CD14-positive monocyte (primary cell): ENCODE data around the gene GSX2. TPM values are rescaled to one million over a fixed set of nuclear protein-coding genes. Genes with fewer than 3 reads are reported as not detected.
A peak's percentile ranks its signal among the peaks of the same experiment; 100 is the strongest.

Source experiments
- DNase-seq, 3 donors: peaks; one replicate each; pipeline ENCODE4 v3.0.0-alpha.2; 2011 to 2022
- H2AFZ ChIP-seq: 2 replicates; pipeline ENCODE4 v1.6.0; 2012; ENCODE audit warnings: mild to moderate bottlenecking, low read depth, low read length, inconsistent platforms; ENCODE audit not compliant: insufficient read depth, poor library complexity, severe bottlenecking
- H3K27ac ChIP-seq, 2 donors: 1 replicate in 1 of 2; 2 replicates in 1 of 2; pipeline ENCODE4 v1.5.1; 2012 to 2013; ENCODE audit warnings: low read length in 2 of 2, control low read depth in 1 of 2, inconsistent platforms in 1 of 2, low read depth in 1 of 2, mild to moderate bottlenecking in 1 of 2
- H3K27me3 ChIP-seq, 2 donors: one replicate each; pipeline versions ENCODE4 v1.6.0 to v1.6.1; 2011 to 2013; ENCODE audit warnings: low read length in 2 of 2; ENCODE audit not compliant: control insufficient read depth in 2 of 2, insufficient read depth in 2 of 2
- H3K36me3 ChIP-seq, 2 donors: replicated peaks in 1 of 2; 1 replicate in 1 of 2; 2 replicates in 1 of 2; pipeline versions ENCODE4 v1.5.1 to v1.6.1; 2012 to 2013; ENCODE audit warnings: low read length in 2 of 2, control low read depth in 1 of 2, inconsistent platforms in 1 of 2, mild to moderate bottlenecking in 1 of 2; ENCODE audit not compliant: insufficient read depth in 2 of 2, control insufficient read depth in 1 of 2
- H3K4me1 ChIP-seq, 2 donors: 1 replicate in 1 of 2; 2 replicates in 1 of 2; pipeline versions ENCODE4 v1.5.1 to v1.6.1; 2012 to 2013; ENCODE audit warnings: low read length in 2 of 2, control low read depth in 1 of 2, inconsistent platforms in 1 of 2, mild to moderate bottlenecking in 1 of 2, moderate library complexity in 1 of 2; ENCODE audit not compliant: insufficient read depth in 2 of 2, control insufficient read depth in 1 of 2
- H3K4me2 ChIP-seq: replicated peaks from 2 replicates; pipeline ENCODE3; 2012; ENCODE audit warnings: low read length, moderate library complexity, mild to moderate bottlenecking; ENCODE audit not compliant: poor library complexity, severe bottlenecking; ENCODE audit errors: extremely low read depth
- H3K4me3 ChIP-seq, 3 experiments: fragments of 200-600 bp in 1 of 3; sonication (generic) in 1 of 3; replicated peaks in 1 of 3; 1 replicate in 2 of 3; 2 replicates in 1 of 3; pipeline ENCODE4 v1.5.1; 2011 to 2013; ENCODE audit warnings: low read length in 3 of 3, mild to moderate bottlenecking in 3 of 3, control low read depth in 2 of 3, low read depth in 2 of 3, inconsistent platforms in 1 of 3, moderate library complexity in 1 of 3
- H3K79me2 ChIP-seq: 2 replicates; pipeline ENCODE4 v1.6.0; 2012; ENCODE audit warnings: mild to moderate bottlenecking, control low read depth, inconsistent platforms, low read length, moderate library complexity; ENCODE audit not compliant: insufficient read depth
- H3K9ac ChIP-seq: 2 replicates; pipeline ENCODE4 v1.6.0; 2017; ENCODE audit warnings: low read length, mild to moderate bottlenecking; ENCODE audit not compliant: insufficient read depth, poor library complexity, severe bottlenecking
- H3K9me3 ChIP-seq, 2 donors: replicated peaks in 1 of 2; 1 replicate in 1 of 2; 2 replicates in 1 of 2; pipeline versions ENCODE4 v1.5.1 to v1.6.1; 2012 to 2013; ENCODE audit warnings: low read length in 2 of 2, control low read depth in 1 of 2; ENCODE audit not compliant: control insufficient read depth in 1 of 2, insufficient read depth in 1 of 2
- H4K20me1 ChIP-seq: 2 replicates; pipeline ENCODE4 v1.6.0; 2012; ENCODE audit warnings: mild to moderate bottlenecking, low read length, control low read depth, moderate library complexity; ENCODE audit not compliant: insufficient read depth
- H3K27ac Mint-ChIP-seq, 7 donors: one replicate each; pipeline ENCODE4 v1.8.0; 2020; ENCODE audit warnings: mild to moderate bottlenecking in 7 of 7, mixed read lengths in 7 of 7, moderate library complexity in 6 of 7, inconsistent platforms in 2 of 7
- H3K27me3 Mint-ChIP-seq, 3 donors: one replicate each; pipeline ENCODE4 v1.8.0; 2021 to 2022; ENCODE audit warnings: low read depth in 3 of 3, mild to moderate bottlenecking in 3 of 3, mixed read lengths in 3 of 3, moderate library complexity in 3 of 3, inconsistent platforms in 1 of 3
- H3K36me3 Mint-ChIP-seq, 2 donors: one replicate each; pipeline ENCODE4 v1.8.0; 2020; ENCODE audit warnings: mixed read lengths in 2 of 2, inconsistent platforms in 1 of 2, mild to moderate bottlenecking in 1 of 2
- H3K4me1 Mint-ChIP-seq: one replicate; pipeline ENCODE4 v1.8.0; 2020; ENCODE audit warnings: mild to moderate bottlenecking, mixed read lengths
- H3K4me3 Mint-ChIP-seq, 2 donors: one replicate each; pipeline ENCODE4 v1.8.0; 2020; ENCODE audit warnings: mild to moderate bottlenecking in 2 of 2, mixed read lengths in 2 of 2, moderate library complexity in 1 of 2
- H3K9me3 Mint-ChIP-seq, 7 donors: one replicate each; pipeline ENCODE4 v1.8.0; 2020 to 2022; ENCODE audit warnings: mixed read lengths in 7 of 7, mild to moderate bottlenecking in 6 of 7, moderate library complexity in 6 of 7, inconsistent platforms in 2 of 7
- CTCF ChIP-seq: fragments of 200-600 bp; IDR thresholded peaks from one replicate; pipeline ENCODE4 v1.8.0; 2022; ENCODE audit warnings: antibody characterized with exemption, mild to moderate bottlenecking
- WGBS: methylation state at CpG from one replicate; pipeline ENCODE4 v1.1.5; 2013; ENCODE audit warnings: missing lambda C conversion rate; ENCODE audit not compliant: insufficient coverage; 5-methylcytosine and 5-hydroxymethylcytosine counted together
- intact Hi-C, 2 donors: fragments of 100-400 bp; cut with micrococcal nuclease; formaldehyde crosslinking; loops; one replicate each; pipeline versions ENCODE4 v1.15.0 to v1.15.1; 2023
- polyA plus RNA-seq, 3 donors: library from polyadenylated mRNA; depleted of rRNA in 1 of 3; unstranded in 2 of 3; stranded (reverse) in 1 of 3; fragments of 300-500 nt in 2 of 3; fragments of >200 nt in 1 of 3; fragmentation: Illumina TruSeq in 2 of 3; gene quantifications; 1 replicate in 2 of 3; 2 replicates in 1 of 3; pipeline ENCODE4 v1.2.3, GENCODE V29; 2012 to 2021

GSX2 gene
- polyA plus RNA-seq, 3 donors: not detected

- Histone ChIP-seq H3K9me3 (no peaks in the 10 kb centered on the region), H3K79me2 (peaks cover 92% of the 10 kb centered on the region), H3K9ac (no peak overlapping the region), H2AFZ (no peak overlapping the region), H3K4me3 (no peak overlapping the region), H3K27me3 (no peaks in the 10 kb centered on the region), H3K27ac (no peak overlapping the region), H3K4me2 (no peak overlapping the region), H3K36me3 (no peaks in the 10 kb centered on the region), H4K20me1 (peaks cover 89% of the 10 kb centered on the region), H3K4me1 (peaks cover 19 to 36% of the 10 kb centered on the region in 2 donors)
- no peak for TF ChIP-seq CTCF
- Mint-ChIP-seq H3K4me1 (peaks cover 65% of the 10 kb centered on the region), H3K27ac (peak overlapping the region in 4 of 7 donors; percentile 1 to 31 (median 14)), H3K4me3 (peak overlapping the region in 1 of 2 donors; percentile 1), H3K36me3 (peaks cover 7 to 14% of the 10 kb centered on the region in 2 donors), H3K9me3 (no peaks in the 10 kb centered on the region), H3K27me3 (peaks cover 0 to 1% (median 0%) of the 10 kb centered on the region in 3 donors)
- DNase-seq: no peak
- WGBS: no CpG with 5 or more reads among the region's 2 CpGs
- intact Hi-C loops: loop anchor here (5.0 to 10.0 kb wide), 3 partner anchors 145 to 685 kb away; partner anchors contain the start of gene FIP1L1 (in 1 of the 2)
Measured at GRCh38 chr4:54060116-54060515, 39.8 kb upstream of the GSX2 start.

GRCh38 chr4:54061067-54061466 is 38.9 kb upstream of the GSX2 start:
- Histone ChIP-seq H4K20me1 (peaks cover 80% of the 10 kb centered on the region), H3K27ac (no peak overlapping the region), H3K9ac (no peak overlapping the region), H3K4me2 (peak overlapping the region; percentile 84), H3K79me2 (peaks cover 83% of the 10 kb centered on the region), H3K27me3 (no peaks in the 10 kb centered on the region), H3K4me3 (peak overlapping the region in 1 of 3 experiments; percentile 97), H3K9me3 (no peaks in the 10 kb centered on the region), H3K36me3 (no peaks in the 10 kb centered on the region), H3K4me1 (peaks cover 20 to 40% of the 10 kb centered on the region in 2 donors), H2AFZ (no peak overlapping the region)
- H3K4me3 Mint-ChIP-seq: no peak overlapping the region
- H3K27ac Mint-ChIP-seq: peak overlapping the region in 1 of 7 donors; percentile 62
- WGBS: no CpG with 5 or more reads among the region's 3 CpGs
- peaks cover 7 to 9% of the 10 kb centered on the region in 2 donors for H3K36me3 Mint-ChIP-seq
- no peaks in the 10 kb centered on the region for H3K9me3 Mint-ChIP-seq
- intact Hi-C loops: loop anchor here (5.0 to 10.0 kb wide), 3 partner anchors 146 to 686 kb away; partner anchors contain the start of gene FIP1L1 (in 1 of the 2)
- TF ChIP-seq CTCF: no peak
- peaks cover 0 to 1% (median 0%) of the 10 kb centered on the region in 3 donors for H3K27me3 Mint-ChIP-seq
- no peak for DNase-seq
- H3K4me1 Mint-ChIP-seq: peaks cover 66% of the 10 kb centered on the region
